H1 (cell line): Measurements from ENCODE around the gene MEIOB. TPM values are rescaled to one million over a fixed set of nuclear protein-coding genes. Genes with fewer than 3 reads are reported as not detected.

Source experiments
- HDAC6 ChIP-seq: IDR thresholded peaks from one replicate; pipeline ENCODE4 v1.7.1; 2012; ENCODE audit warnings: low read depth, mild to moderate bottlenecking, inconsistent platforms, low read length, moderate library complexity
- JUN ChIP-seq: IDR thresholded peaks from 2 replicates; pipeline ENCODE4 v1.6.1; 2011; ENCODE audit warnings: low read depth, mild to moderate bottlenecking, improper control_type of control experiment, low read length
- MAFK ChIP-seq: IDR thresholded peaks from 2 replicates; pipeline ENCODE4 v1.6.1; 2012; ENCODE audit warnings: low read depth, mild to moderate bottlenecking, improper control_type of control experiment, low read length
- PHF8 ChIP-seq: fragments of 200-600 bp; sonication (generic); conservative IDR thresholded peaks from 2 replicates; pipeline ENCODE4 v1.7.1; 2012; ENCODE audit warnings: low read depth, mild to moderate bottlenecking, inconsistent platforms, low read length, moderate library complexity
- RBBP5 ChIP-seq: IDR thresholded peaks from 2 replicates; pipeline ENCODE4 v1.7.1; 2012; ENCODE audit warnings: low read depth, mild to moderate bottlenecking, inconsistent platforms, low read length, moderate library complexity, borderline replicate concordance
- polyA plus RNA-seq, 7 experiments: library from polyadenylated mRNA; depleted of rRNA in 3 of 7; stranded (reverse) in 5 of 7; unstranded in 2 of 7; fragments of >200 nt in 5 of 7; fragments of 200-250 nt in 2 of 7; gene quantifications; 1 replicate in 5 of 7; 2 replicates in 1 of 7; 4 replicates in 1 of 7; pipeline versions ENCODE4 v1.2.1 to v1.2.3, GENCODE V29; 2011 to 2013; ENCODE audit warnings: missing spikeins in 2 of 7, mixed read lengths in 2 of 7
- total RNA-seq: library from RNA; stranded (reverse); fragmentation: NEBNext Ultra II Directional; extraction: Animal tissue kit (Norgen Biotek cat#: 25700); gene quantifications from 2 replicates; pipeline ENCODE4 v1.2.1, GENCODE V29; 2021
- TF ChIP-seq, protein P1 (sequence below): IDR thresholded peaks from 2 replicates; pipeline ENCODE4 v1.6.1; 2012; ENCODE audit warnings: inconsistent platforms

The MEIOB gene
- total and polyA plus RNA-seq, 2 of the 8 experiments (the other 6 are each of a cell fraction or from before 2014, with no cell fraction given) = 0.63 to 1.1 TPM

DNA sequence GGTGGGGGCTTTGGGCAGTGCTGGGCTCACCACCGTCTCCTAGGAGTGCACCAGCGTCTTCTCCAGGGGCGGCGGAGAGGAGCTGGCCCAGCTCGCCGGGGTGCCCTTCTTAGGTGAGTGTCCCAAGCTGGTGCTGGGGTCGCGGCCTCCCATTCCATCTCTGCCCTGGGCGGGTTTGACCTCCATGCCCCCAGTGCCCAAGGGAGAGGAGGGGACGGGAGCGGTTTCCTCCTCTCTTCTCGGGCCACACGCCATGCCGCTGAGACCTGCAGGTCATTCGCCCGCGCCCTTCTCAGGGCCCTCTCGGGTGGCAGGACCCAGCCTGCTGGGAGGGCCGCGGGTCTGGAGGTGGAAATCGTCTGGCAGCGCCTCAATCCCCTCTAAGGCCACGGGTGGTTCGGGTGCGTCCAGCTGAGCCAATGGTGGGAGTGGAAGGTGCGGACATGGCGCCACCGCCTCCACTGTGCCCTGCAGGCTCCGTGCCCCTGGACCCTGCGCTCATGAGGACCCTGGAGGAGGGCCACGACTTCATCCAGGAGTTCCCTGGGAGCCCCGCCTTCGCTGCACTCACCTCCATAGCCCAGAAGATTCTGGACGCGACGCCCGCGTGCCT, 83.8 kb downstream of the MEIOB start (continued):
- TF ChIP-seq MAFK (no peak), PHF8 (no peak), JUN (no peak), HDAC6 (no peak), RBBP5 (no peak)
- TF ChIP-seq, protein P1, sequence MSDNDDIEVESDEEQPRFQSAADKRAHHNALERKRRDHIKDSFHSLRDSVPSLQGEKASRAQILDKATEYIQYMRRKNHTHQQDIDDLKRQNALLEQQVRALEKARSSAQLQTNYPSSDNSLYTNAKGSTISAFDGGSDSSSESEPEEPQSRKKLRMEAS = no peak
